ENCODE measurements around the gene FLT3. TPM values are rescaled to one million over a fixed set of nuclear protein-coding genes. Genes with fewer than 3 reads are reported as not detected.

The FLT3 gene
- total and polyA plus RNA-seq, 11 donors: 0.09 to 0.48 (median 0.21) TPM; not detected in 2

- H3K27me3 ChIP-seq: peaks cover 0 to 3% (median 0%) of the 10 kb centered on the region in 9 donors
- ATAC-seq (no peak), DNase-seq (no peak)
- TF ChIP-seq CTCF (IDR thresholded peaks at IDR 0.05): no peak
- TF ChIP-seq POLR2A (IDR thresholded peaks at IDR 0.05): no peak
- 92 to 95% (median 92%) methylated on average over 9 of the region's 9 CpGs for WGBS, 4 donors
- no peak overlapping the region for H3K27ac ChIP-seq
- no peak overlapping the region for H3K4me3 ChIP-seq
- H3K9me3 ChIP-seq: no peaks in the 10 kb centered on the region
- H3K4me1 ChIP-seq: no peaks in the 10 kb centered on the region
- intact Hi-C loops (cut with DNase I): no loop called here
- H3K36me3 ChIP-seq: no peaks in the 10 kb centered on the region
Measured at GRCh38 chr13:28026508-28026907, 73.9 kb downstream of the FLT3 start.

- ATAC-seq (no peak), DNase-seq (no peak)
- H3K4me1 ChIP-seq: no peaks in the 10 kb centered on the region
- H3K4me3 ChIP-seq: no peak overlapping the region
- intact Hi-C loops (cut with DNase I): no loop called here
- no peaks in the 10 kb centered on the region for H3K36me3 ChIP-seq
- TF ChIP-seq POLR2A (IDR thresholded peaks at IDR 0.05): no peak
- TF ChIP-seq CTCF (IDR thresholded peaks at IDR 0.05): no peak
- WGBS, 4 donors: 37 to 49% (median 43%) methylated on average over 9 of the region's 9 CpGs
- no peak overlapping the region for H3K27ac ChIP-seq
- no peaks in the 10 kb centered on the region for H3K9me3 ChIP-seq
- no peaks in the 10 kb centered on the region for H3K27me3 ChIP-seq
Measured at GRCh38 chr13:28022848-28023518, 77.4 kb downstream of the FLT3 start.

- H3K27ac ChIP-seq: no peak overlapping the region
- intact Hi-C loops (cut with DNase I): no loop called here
- TF ChIP-seq CTCF (IDR thresholded peaks at IDR 0.05) (no peak), POLR2A (IDR thresholded peaks at IDR 0.05) (no peak)
- no peak overlapping the region for H3K4me3 ChIP-seq
- no peaks in the 10 kb centered on the region for H3K4me1 ChIP-seq
- DNase-seq (no peak), ATAC-seq (no peak)
- WGBS, 4 donors: 45 to 58% (median 51%) methylated on average over 3 of the region's 3 CpGs
- no peaks in the 10 kb centered on the region for H3K36me3 ChIP-seq
- H3K9me3 ChIP-seq: no peaks in the 10 kb centered on the region
- peaks cover 0 to 29% (median 0%) of the 10 kb centered on the region in 9 donors for H3K27me3 ChIP-seq
Measured at GRCh38 chr13:28014301-28014700, 86.1 kb downstream of the FLT3 start.

- Histone ChIP-seq H3K27ac (no peak overlapping the region), H3K36me3 (no peaks in the 10 kb centered on the region), H3K9me3 (no peaks in the 10 kb centered on the region), H3K4me1 (no peaks in the 10 kb centered on the region), H3K27me3 (peaks cover 0 to 35% (median 0%) of the 10 kb centered on the region in 9 donors), H3K4me3 (no peak overlapping the region)
- intact Hi-C loops (cut with DNase I): no loop called here
- no peak for TF ChIP-seq CTCF (IDR thresholded peaks at IDR 0.05)
- no peak for TF ChIP-seq POLR2A (IDR thresholded peaks at IDR 0.05)
- 66 to 83% (median 72%) methylated on average over 1 of the region's 1 CpG for WGBS, 4 donors
- ATAC-seq (no peak), DNase-seq (no peak)
Measured at GRCh38 chr13:28013482-28013881, 86.9 kb downstream of the FLT3 start.

Data from heart left ventricle (tissue), 16 donors.